A549 (cell line): Measurements from ENCODE around the gene TMEM164. TPM values are rescaled to one million over a fixed set of nuclear protein-coding genes. Genes with fewer than 3 reads are reported as not detected.

Experiments used
- ATAC-seq, 2 experiments: fragments of 200-7000 bp in 1 of 2; fragments of >200 bp in 1 of 2; cut with Nextera tagmentation in 1 of 2; cut with Tn5 transposase in 1 of 2; 3 replicates each; pipeline versions ENCODE4 v1.8.0 to v1.9.1; 2018 to 2020; ENCODE audit warnings: mild to moderate bottlenecking in 1 of 2, moderate library complexity in 1 of 2
- CTCF ChIA-PET: fragments of 300-600 bp; sonication (Branson Sonifier 250); formaldehyde crosslinking; extraction: SDS; loops from one replicate; lab custom pipeline; 2021; ENCODE audit warnings: antibody characterized with exemption, inconsistent platforms; lab: Yijun Ruan, JAX
- POLR2A ChIA-PET: fragments of 350-600 bp; formaldehyde crosslinking; extraction: SDS; loops from one replicate; lab custom pipeline; 2021; ENCODE audit warnings: antibody characterized with exemption, inconsistent platforms; lab: Yijun Ruan, JAX
- DNase-seq, 2 experiments: peaks; one replicate each; pipeline versions ENCODE4 v3.0.0 to v3.0.0-alpha.2; 2011 to 2016; ENCODE audit warnings: low read depth in 1 of 2, low spot score in 1 of 2
- FAIRE-seq: peaks from 2 replicates; lab custom pipeline; 2011; peaks lifted over from hg19 to GRCh38; lab: Jason Lieb, UNC
- H3K27ac ChIP-seq, 2 experiments: fragments of >200 bp; sonication (Bioruptor Twin); formaldehyde crosslinking; 3 replicates each; pipeline ENCODE4 v1.5.1; 2016 to 2017
- H3K4me1 ChIP-seq: fragments of >200 bp; sonication (Bioruptor Twin); formaldehyde crosslinking; 3 replicates; pipeline ENCODE4 v1.6.1; 2016
- H3K4me2 ChIP-seq: fragments of >200 bp; sonication (Bioruptor Twin); formaldehyde crosslinking; 3 replicates; pipeline ENCODE4 v1.6.1; 2016
- H3K4me3 ChIP-seq: fragments of >200 bp; sonication (Bioruptor Twin); formaldehyde crosslinking; 3 replicates; pipeline ENCODE4 v1.5.1; 2016
- H3K9me3 ChIP-seq: fragments of >200 bp; sonication (Bioruptor Twin); formaldehyde crosslinking; 3 replicates; pipeline ENCODE4 v1.6.1; 2016
- FOSB ChIP-seq: fragments of 250-450 bp; sonication (Bioruptor Pico); IDR thresholded peaks from 2 replicates; pipeline ENCODE4 v1.5.0; 2020; ENCODE audit warnings: mild to moderate bottlenecking, moderate library complexity
- FOSL2 ChIP-seq, 2 experiments: fragments of 450-650 bp in 1 of 2; fragments of >200 bp in 1 of 2; sonication (Bioruptor Twin) in 1 of 2; formaldehyde crosslinking; IDR thresholded peaks; 2 replicates each; pipeline versions ENCODE4 v1.5.0 to v1.6.1; 2016 to 2020; ENCODE audit warnings: mild to moderate bottlenecking in 1 of 2, moderate library complexity in 1 of 2
- FOXS1 ChIP-seq: fragments of 250-450 bp; sonication (Bioruptor Pico); IDR thresholded peaks from 2 replicates; pipeline ENCODE4 v1.5.0; 2020; ENCODE audit warnings: mild to moderate bottlenecking, moderate library complexity
- GATA3 ChIP-seq: IDR thresholded peaks from 2 replicates; pipeline ENCODE4 v1.6.1; 2012; ENCODE audit warnings: borderline replicate concordance
- HOXA7 ChIP-seq: fragments of 250-450 bp; sonication (Bioruptor Pico); IDR thresholded peaks from 2 replicates; pipeline ENCODE4 v1.5.0; 2020; ENCODE audit warnings: mild to moderate bottlenecking, moderate library complexity
- JUN ChIP-seq, 2 experiments: fragments of >200 bp; sonication (Bioruptor Twin); formaldehyde crosslinking; IDR thresholded peaks; 2 replicates in 1 of 2; 3 replicates in 1 of 2; pipeline ENCODE4 v1.6.1; 2016 to 2017
- MAFK ChIP-seq: fragments of 450-650 bp; IDR thresholded peaks from 2 replicates; pipeline ENCODE4 v1.6.1; 2014; ENCODE audit not compliant: partially characterized antibody
- MAZ ChIP-seq: fragments of 150-350 bp; IDR thresholded peaks from 2 replicates; pipeline ENCODE4 v1.6.1; 2014; ENCODE audit warnings: antibody characterized with exemption, low read depth, low read length, borderline replicate concordance
- RAD21 ChIP-seq, 2 experiments: fragments of >200 bp in 1 of 2; sonication (Bioruptor Twin) in 1 of 2; formaldehyde crosslinking in 1 of 2; IDR thresholded peaks in 1 of 2; conservative IDR thresholded peaks in 1 of 2; 2 replicates in 1 of 2; 3 replicates in 1 of 2; pipeline ENCODE4 v1.6.1; 2012 to 2018; ENCODE audit warnings: inconsistent platforms in 1 of 2
- SMC3 ChIP-seq: fragments of >200 bp; sonication (Bioruptor Twin); formaldehyde crosslinking; IDR thresholded peaks from 3 replicates; pipeline ENCODE4 v1.6.1; 2018; ENCODE audit warnings: inconsistent platforms
- WGBS: methylation state at CpG from one replicate; pipeline ENCODE4 v1.1.6; 2017; ENCODE audit errors: missing lambda C conversion rate; 5-methylcytosine and 5-hydroxymethylcytosine counted together
- polyA plus RNA-seq, 4 experiments: library from polyadenylated mRNA; depleted of rRNA in 3 of 4; stranded (reverse); fragments of >200 nt; fragmentation: RNase III in 1 of 4; extraction: RNeasy Plus Mini Kit Qiagen cat#74134 plus additional on column Dnase treatment in 1 of 4; gene quantifications; 2 replicates in 3 of 4; 3 replicates in 1 of 4; pipeline ENCODE4 v1.2.3, GENCODE V29; 2011 to 2017
- TF ChIP-seq, protein P1 (sequence below): IDR thresholded peaks from 2 replicates; pipeline ENCODE4 v1.6.1; 2012
- TF ChIP-seq, protein P2 (sequence below): fragments of >200 bp; sonication (Bioruptor Twin); formaldehyde crosslinking; IDR thresholded peaks from 3 replicates; pipeline ENCODE4 v1.6.1; 2016
- TF ChIP-seq, protein P3 (sequence below): fragments of >200 bp; sonication (Bioruptor Twin); formaldehyde crosslinking; IDR thresholded peaks from 3 replicates; pipeline ENCODE4 v1.5.1; 2016
- TF ChIP-seq, protein P4 (sequence below): fragments of 150-350 bp; IDR thresholded peaks from 2 replicates; pipeline ENCODE4 v1.6.1; 2014; ENCODE audit warnings: low read depth, mild to moderate bottlenecking, low read length
- TF ChIP-seq, protein P5 (sequence below): fragments of >200 bp; sonication (Bioruptor Twin); formaldehyde crosslinking; IDR thresholded peaks from 2 replicates; pipeline ENCODE4 v1.6.1; 2016

TMEM164 gene
- polyA plus RNA-seq, 2 of the 4 experiments (the other 2 are of a cell fraction), result 32.0 to 43.7 TPM

DNA sequence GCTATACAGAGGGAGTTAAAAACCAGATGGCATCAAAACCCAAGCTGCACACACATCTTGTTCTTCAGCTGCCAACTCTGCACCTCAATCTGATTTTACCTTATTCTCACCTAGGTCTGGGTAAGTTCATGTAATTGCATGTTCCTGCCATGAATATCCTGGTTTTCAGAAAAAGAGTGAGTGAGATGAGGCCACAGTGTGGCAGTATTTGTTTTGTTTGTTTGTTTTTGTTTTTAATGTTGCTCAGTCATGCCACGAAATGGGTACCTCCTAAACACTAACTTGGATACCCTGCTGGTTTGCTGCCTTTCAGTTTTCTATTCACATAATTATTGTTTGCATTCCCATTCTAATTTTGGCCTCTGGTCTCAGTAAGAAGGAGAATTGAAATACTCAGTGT lies 22.5 kb downstream of the TMEM164 start:
- peak overlapping the region; percentile 60 for H3K4me2 ChIP-seq

DNA sequence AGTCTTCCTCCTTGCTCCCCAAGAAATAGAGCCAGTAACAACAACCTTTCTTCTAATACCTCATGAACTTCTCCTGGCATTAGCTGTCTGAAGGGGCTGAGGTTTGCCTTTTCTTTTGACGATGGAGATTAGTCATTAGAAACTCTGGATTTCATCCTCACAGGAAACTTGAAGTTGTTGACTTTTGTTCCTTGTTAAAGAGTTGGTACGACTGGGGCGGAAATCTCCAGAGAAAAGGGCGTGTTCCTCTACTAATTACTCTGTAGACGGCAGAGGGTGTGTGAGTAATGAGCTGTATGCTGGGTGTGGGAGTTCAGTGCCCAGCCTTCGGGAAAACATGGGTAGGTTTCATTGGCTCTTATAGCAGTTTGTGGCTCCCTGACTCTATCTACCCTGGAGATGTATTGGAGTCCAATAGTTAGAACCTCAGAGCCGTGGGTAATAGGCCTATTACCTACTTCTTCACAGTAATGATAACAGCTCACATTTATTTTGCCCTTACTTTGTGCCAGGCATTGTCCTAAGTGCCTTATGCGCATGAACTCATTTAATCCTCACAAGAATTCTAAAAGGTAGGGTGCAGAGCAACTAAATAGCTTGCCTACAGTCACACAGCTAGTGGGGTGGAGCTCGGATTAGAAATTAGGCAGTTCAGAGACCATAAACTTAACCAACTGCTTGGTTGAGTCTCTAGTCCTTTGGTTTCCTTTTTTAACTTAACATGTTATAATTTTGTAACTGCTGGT lies 23.4 kb downstream of the TMEM164 start:
- TF ChIP-seq SMC3 (0 out of 3 replicates have a peak, but pooled peaks have one; percentile 6), FOSL2 (IDR thresholded peaks at IDR 0.05) (no peak), FOSL2 (CRISPR knock-in tag; IDR thresholded peaks at IDR 0.05) (peak; percentile 14; the same call in 1 of the 2 replicates), HOXA7 (CRISPR knock-in tag) (no peak)
- H3K4me1 ChIP-seq, result peaks cover 69% of the 10 kb centered on the region
- no peak overlapping the region for H3K4me3 ChIP-seq
- POLR2A ChIA-PET, result interaction anchor here (1.1 kb wide), 1 partner anchor 22 kb away, joined by 3 read pairs; no protein-coding TSS in a partner anchor
- 16% methylated on average over 9 of the region's 9 CpGs for WGBS
- H3K9me3 ChIP-seq, result no peaks in the 10 kb centered on the region
- CTCF ChIA-PET, result interaction anchor here (0.7 to 2.5 kb wide), 5 partner anchors 19 to 120 kb away, joined by 3 to 11 read pairs (median 4); no protein-coding TSS in a partner anchor
- ATAC-seq, result peak; percentile 69 to 78
- peak overlapping the region; percentile 72 to 79 for H3K27ac ChIP-seq
- peak in 1 of 2 experiments; percentile 59 for DNase-seq
- peak overlapping the region; percentile 60 for H3K4me2 ChIP-seq
- FAIRE-seq, result peak; percentile 39

More for the DNA sequence above, 22.5 kb downstream of the TMEM164 start:
- WGBS, result 4% methylated on average over 1 of the region's 1 CpG
- no peak overlapping the region for H3K4me3 ChIP-seq
- ATAC-seq (peak in 1 of 2 experiments; percentile 67; a peak in 3 of 6 replicates), DNase-seq (no peak), FAIRE-seq (peak; percentile 74)
- CTCF ChIA-PET, result interaction anchor here (1.4 to 2.5 kb wide), 3 partner anchors 20 to 121 kb away, joined by 3 to 11 read pairs (median 8); no protein-coding TSS in a partner anchor
- H3K27ac ChIP-seq, result peak overlapping the region; percentile 72 to 79
- TF ChIP-seq, protein P1, sequence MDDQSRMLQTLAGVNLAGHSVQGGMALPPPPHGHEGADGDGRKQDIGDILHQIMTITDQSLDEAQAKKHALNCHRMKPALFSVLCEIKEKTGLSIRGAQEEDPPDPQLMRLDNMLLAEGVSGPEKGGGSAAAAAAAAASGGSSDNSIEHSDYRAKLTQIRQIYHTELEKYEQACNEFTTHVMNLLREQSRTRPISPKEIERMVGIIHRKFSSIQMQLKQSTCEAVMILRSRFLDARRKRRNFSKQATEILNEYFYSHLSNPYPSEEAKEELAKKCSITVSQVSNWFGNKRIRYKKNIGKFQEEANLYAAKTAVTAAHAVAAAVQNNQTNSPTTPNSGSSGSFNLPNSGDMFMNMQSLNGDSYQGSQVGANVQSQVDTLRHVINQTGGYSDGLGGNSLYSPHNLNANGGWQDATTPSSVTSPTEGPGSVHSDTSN, result no peak
- TF ChIP-seq RAD21 (conservative IDR thresholded peaks at IDR 0.05 in 1 of 2, IDR thresholded peaks at IDR 0.05 in 1 of 2) (peak; percentile 23 to 42; a peak in 4 of 5 replicates), FOSB (CRISPR knock-in tag) (no peak), FOXS1 (CRISPR knock-in tag) (no peak), SMC3 (peak; percentile 46; the same call in 2 of the 3 replicates), FOSL2 (IDR thresholded peaks at IDR 0.05) (no peak), FOSL2 (CRISPR knock-in tag; IDR thresholded peaks at IDR 0.05) (no peak), GATA3 (no peak), MAZ (no peak), MAFK (no peak), JUN (IDR thresholded peaks at IDR 0.05) (no peak)
- TF ChIP-seq, protein P2, sequence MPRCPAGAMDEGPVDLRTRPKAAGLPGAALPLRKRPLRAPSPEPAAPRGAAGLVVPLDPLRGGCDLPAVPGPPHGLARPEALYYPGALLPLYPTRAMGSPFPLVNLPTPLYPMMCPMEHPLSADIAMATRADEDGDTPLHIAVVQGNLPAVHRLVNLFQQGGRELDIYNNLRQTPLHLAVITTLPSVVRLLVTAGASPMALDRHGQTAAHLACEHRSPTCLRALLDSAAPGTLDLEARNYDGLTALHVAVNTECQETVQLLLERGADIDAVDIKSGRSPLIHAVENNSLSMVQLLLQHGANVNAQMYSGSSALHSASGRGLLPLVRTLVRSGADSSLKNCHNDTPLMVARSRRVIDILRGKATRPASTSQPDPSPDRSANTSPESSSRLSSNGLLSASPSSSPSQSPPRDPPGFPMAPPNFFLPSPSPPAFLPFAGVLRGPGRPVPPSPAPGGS, result no peak
- TF ChIP-seq, protein P3, sequence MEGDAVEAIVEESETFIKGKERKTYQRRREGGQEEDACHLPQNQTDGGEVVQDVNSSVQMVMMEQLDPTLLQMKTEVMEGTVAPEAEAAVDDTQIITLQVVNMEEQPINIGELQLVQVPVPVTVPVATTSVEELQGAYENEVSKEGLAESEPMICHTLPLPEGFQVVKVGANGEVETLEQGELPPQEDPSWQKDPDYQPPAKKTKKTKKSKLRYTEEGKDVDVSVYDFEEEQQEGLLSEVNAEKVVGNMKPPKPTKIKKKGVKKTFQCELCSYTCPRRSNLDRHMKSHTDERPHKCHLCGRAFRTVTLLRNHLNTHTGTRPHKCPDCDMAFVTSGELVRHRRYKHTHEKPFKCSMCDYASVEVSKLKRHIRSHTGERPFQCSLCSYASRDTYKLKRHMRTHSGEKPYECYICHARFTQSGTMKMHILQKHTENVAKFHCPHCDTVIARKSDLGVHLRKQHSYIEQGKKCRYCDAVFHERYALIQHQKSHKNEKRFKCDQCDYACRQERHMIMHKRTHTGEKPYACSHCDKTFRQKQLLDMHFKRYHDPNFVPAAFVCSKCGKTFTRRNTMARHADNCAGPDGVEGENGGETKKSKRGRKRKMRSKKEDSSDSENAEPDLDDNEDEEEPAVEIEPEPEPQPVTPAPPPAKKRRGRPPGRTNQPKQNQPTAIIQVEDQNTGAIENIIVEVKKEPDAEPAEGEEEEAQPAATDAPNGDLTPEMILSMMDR, result peak; percentile 23; the same call in 1 of the 3 replicates
- TF ChIP-seq, protein P4, sequence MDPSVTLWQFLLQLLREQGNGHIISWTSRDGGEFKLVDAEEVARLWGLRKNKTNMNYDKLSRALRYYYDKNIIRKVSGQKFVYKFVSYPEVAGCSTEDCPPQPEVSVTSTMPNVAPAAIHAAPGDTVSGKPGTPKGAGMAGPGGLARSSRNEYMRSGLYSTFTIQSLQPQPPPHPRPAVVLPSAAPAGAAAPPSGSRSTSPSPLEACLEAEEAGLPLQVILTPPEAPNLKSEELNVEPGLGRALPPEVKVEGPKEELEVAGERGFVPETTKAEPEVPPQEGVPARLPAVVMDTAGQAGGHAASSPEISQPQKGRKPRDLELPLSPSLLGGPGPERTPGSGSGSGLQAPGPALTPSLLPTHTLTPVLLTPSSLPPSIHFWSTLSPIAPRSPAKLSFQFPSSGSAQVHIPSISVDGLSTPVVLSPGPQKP, result no peak
- TF ChIP-seq, protein P5, sequence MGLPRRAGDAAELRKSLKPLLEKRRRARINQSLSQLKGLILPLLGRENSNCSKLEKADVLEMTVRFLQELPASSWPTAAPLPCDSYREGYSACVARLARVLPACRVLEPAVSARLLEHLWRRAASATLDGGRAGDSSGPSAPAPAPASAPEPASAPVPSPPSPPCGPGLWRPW, result no peak
- H3K9me3 ChIP-seq, result no peaks in the 10 kb centered on the region
- POLR2A ChIA-PET, result no interaction called here
- H3K4me1 ChIP-seq, result peaks cover 78% of the 10 kb centered on the region
